GM12864 (cell line): ENCODE measurements around the gene SEC61B.

Experiments
- DNase-seq: peaks from one replicate; pipeline ENCODE4 v3.0.0-alpha.2; 2011; ENCODE audit warnings: low read depth
- H3K4me3 ChIP-seq: 2 replicates; pipeline ENCODE4 v1.5.1; 2011; ENCODE audit warnings: mild to moderate bottlenecking, low read depth, low read length, control low read depth
- CTCF ChIP-seq: IDR thresholded peaks from 2 replicates; pipeline ENCODE4 v1.5.1; 2011; ENCODE audit warnings: low read depth, mild to moderate bottlenecking, moderate library complexity, low read length, control low read depth, inconsistent platforms; ENCODE audit errors: missing control alignments

SEC61B gene

DNA sequence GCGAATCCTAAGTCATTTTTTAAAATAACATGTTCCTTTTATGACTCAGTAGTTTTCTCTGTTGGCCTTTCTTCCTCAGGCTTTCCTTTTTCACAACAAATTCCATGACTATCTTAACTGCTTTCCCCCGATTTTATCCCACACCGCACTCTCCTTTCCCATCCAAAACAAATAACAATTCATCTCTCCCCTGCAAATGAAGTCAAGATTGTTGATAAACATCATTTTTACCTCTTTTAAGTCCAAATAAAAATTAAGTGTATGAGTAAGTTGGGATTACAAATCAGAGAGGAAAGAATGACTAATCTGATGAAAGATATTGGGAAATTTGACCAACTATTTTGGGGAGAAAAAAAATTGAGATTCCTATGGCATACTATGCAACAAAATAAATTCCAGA is 47.3 kb downstream of the SEC61B start:
- no peak for DNase-seq
- no peak for TF ChIP-seq CTCF
- no peak overlapping the region for H3K4me3 ChIP-seq

DNA sequence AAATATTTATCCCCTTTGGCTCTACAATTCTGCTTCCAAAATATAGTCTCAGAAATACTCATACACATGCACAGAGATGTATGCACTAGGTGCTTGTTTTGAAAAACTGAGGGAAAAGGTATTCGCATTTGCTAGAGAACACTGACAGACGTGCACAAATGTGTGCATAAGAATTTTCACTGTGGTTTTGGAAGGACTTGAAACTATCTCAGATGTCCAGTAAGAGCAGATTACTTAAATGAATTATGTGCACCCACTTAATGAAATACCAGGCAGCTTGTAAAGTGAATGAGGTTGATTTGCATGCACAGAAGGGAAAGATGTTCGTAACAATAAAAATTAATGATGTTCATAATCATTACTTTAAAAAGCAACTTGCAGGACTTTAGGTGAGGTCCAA is 48.4 kb downstream of the SEC61B start:
- H3K4me3 ChIP-seq = no peak overlapping the region
- DNase-seq = no peak
- no peak for TF ChIP-seq CTCF

GRCh38 chr9:99272836-99273235 is 50.8 kb downstream of the SEC61B start:
- TF ChIP-seq CTCF = no peak
- no peak overlapping the region for H3K4me3 ChIP-seq
- DNase-seq = no peak

GRCh38 chr9:99274016-99274415 is 51.9 kb downstream of the SEC61B start:
- DNase-seq = no peak
- H3K4me3 ChIP-seq = no peak overlapping the region
- TF ChIP-seq CTCF = no peak

DNA sequence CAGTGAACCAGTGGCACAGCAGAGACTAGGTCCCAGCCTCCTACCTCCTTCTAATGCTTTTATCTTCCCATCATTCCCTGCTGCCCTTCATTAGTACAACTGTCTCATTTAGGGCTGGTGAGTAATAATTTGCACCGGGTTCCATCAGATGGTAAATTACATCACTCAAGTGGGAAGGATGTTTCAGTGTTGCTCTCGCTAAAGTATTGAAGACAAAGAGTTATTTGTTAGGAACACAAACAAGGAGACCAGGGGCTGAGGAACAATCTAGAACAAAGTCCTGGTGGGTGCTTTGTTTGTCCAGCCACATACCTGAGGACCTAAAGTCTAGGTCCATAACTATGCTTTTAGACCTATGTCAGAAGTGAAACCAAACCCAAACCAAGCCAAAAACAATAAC is 52.4 kb downstream of the SEC61B start:
- H3K4me3 ChIP-seq = no peak overlapping the region
- TF ChIP-seq CTCF = no peak
- no peak for DNase-seq
